Measurements from ENCODE around the gene EMILIN3.

The EMILIN3 gene

DNA sequence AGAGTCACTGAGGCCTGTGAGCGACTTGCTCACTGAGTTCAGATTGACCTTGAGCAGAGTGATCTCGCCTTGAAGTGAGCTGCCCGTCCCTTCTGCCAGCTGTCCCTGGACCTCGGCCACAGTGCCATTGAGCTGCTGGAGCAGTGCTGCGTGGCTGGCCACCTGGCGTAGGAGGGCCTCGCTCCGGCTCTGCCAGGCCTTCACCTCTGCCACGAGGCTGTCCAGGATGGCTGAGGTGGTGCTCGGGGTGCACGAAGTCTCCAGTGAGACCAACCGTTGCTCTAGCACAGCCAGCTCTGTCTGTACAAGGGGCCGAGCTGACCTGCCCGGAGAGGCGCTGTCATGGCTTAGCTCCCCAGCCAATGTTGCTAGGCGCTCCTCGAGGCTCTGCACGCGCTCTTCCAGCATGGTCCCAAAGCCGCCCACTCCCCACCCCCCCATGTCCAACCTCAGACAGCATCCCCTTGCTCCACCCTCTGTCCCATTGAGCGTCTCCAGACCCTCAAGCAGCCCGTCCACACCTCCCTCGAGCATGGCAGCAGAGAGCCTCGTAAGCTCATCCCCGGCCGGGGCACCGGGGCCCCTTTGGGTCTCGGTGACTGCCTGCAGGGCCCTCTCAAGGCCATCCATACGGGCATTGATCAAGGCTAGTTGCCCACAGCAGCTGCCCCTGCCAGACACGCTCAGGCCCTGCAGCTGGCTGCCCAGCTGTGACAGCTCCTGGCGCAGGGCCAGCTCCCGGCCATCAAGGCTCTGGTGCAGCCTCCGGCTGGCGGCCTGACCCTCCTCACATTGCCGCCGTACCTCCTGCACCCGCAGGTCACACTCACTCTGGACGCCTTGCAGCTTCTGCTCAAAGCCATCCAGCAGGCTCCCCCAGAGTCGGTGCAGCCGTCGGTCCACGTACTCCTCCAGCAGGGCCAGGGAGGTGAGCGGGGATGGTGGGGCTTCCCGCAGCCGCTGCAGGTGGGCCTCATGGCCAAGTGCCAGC is 4.6 kb downstream of the EMILIN3 start:
- ATAC-seq: no peak
- TF ChIP-seq GLIS3 (CRISPR knock-in tag; IDR thresholded peaks at IDR 0.05): no peak
- TF ChIP-seq, protein P1, sequence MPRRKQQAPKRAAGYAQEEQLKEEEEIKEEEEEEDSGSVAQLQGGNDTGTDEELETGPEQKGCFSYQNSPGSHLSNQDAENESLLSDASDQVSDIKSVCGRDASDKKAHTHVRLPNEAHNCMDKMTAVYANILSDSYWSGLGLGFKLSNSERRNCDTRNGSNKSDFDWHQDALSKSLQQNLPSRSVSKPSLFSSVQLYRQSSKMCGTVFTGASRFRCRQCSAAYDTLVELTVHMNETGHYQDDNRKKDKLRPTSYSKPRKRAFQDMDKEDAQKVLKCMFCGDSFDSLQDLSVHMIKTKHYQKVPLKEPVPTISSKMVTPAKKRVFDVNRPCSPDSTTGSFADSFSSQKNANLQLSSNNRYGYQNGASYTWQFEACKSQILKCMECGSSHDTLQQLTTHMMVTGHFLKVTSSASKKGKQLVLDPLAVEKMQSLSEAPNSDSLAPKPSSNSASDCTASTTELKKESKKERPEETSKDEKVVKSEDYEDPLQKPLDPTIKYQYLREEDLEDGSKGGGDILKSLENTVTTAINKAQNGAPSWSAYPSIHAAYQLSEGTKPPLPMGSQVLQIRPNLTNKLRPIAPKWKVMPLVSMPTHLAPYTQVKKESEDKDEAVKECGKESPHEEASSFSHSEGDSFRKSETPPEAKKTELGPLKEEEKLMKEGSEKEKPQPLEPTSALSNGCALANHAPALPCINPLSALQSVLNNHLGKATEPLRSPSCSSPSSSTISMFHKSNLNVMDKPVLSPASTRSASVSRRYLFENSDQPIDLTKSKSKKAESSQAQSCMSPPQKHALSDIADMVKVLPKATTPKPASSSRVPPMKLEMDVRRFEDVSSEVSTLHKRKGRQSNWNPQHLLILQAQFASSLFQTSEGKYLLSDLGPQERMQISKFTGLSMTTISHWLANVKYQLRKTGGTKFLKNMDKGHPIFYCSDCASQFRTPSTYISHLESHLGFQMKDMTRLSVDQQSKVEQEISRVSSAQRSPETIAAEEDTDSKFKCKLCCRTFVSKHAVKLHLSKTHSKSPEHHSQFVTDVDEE (CRISPR knock-in tag; IDR thresholded peaks at IDR 0.05): no peak
- TF ChIP-seq TOX (CRISPR knock-in tag; IDR thresholded peaks at IDR 0.05; ENCODE audit: borderline replicate concordance): no peak
- no peak for TF ChIP-seq ZFP30 (CRISPR knock-in tag; IDR thresholded peaks at IDR 0.05)
- TF ChIP-seq OSR1 (CRISPR knock-in tag; IDR thresholded peaks at IDR 0.05): no peak
- TF ChIP-seq BACH2 (CRISPR knock-in tag; IDR thresholded peaks at IDR 0.05; ENCODE audit: borderline replicate concordance): no peak
- TF ChIP-seq ZNF565 (CRISPR knock-in tag; conservative IDR thresholded peaks at IDR 0.05; ENCODE audit: low read depth): no peak
- TF ChIP-seq POU6F1 (CRISPR knock-in tag; IDR thresholded peaks at IDR 0.05; ENCODE audit: borderline replicate concordance, low read depth): no peak
- no peak for TF ChIP-seq CSDC2 (CRISPR knock-in tag; IDR thresholded peaks at IDR 0.05)
- no peak for TF ChIP-seq SNAI2 (CRISPR knock-in tag; IDR thresholded peaks at IDR 0.05)
- no peak for TF ChIP-seq CSRNP3 (CRISPR knock-in tag; IDR thresholded peaks at IDR 0.05)
- no peak for TF ChIP-seq PATZ1 (CRISPR knock-in tag; IDR thresholded peaks at IDR 0.05; ENCODE audit: borderline replicate concordance)

DNA sequence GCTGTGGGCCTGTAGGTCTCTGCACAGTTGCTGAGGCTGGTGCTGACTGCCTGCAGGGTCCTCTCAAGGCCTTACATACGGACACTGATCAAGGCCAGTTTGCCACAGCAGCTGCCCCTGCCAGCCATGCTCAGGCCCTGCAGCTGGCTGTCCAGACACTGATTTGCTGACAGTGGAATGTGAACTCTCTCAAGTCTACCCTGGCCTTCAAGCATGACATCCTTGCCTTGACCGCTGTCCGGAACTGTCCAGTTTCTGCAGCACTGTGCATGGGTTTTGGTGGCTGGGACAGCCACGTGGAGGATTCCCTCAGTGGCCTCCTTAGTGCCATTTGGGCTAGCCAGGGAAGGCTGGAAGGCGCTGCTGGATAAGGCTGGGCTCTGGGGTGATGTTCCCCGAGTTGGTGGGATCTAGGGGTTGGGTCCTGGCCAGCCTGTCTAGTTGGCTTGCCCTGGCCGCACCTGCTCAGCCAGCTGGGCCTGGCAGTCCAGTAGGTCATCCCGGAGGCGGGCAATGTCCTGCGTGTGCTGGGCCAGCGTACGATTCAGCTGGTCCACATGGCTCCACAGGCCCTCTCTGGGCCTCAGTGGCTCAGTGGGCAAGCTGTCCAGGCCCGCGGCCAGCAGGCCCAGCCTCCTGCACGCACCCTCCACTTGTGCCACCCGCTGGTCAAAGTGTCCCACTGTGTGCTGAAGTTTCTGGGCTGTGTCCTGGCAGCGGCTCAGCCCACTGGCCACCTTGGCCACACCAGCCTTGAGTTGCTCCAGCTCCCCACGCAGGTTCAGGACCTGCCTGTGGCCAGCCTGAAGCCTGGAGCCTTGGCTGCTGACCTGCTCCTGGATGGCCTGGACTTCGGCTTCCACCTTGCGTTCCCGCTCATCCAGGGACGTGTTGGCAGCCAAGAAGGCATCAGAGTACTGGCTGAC is 5.5 kb downstream of the EMILIN3 start:
- ATAC-seq: peak; percentile 7; the same call in 1 of the 3 replicates
- TF ChIP-seq ZNF70 (CRISPR knock-in tag; IDR thresholded peaks at IDR 0.05) (no peak), ZNF8 (CRISPR knock-in tag; IDR thresholded peaks at IDR 0.05) (no peak), ISL1 (CRISPR knock-in tag; IDR thresholded peaks at IDR 0.05) (no peak), CSRNP3 (CRISPR knock-in tag; IDR thresholded peaks at IDR 0.05) (no peak), PATZ1 (CRISPR knock-in tag; IDR thresholded peaks at IDR 0.05; ENCODE audit: borderline replicate concordance) (no peak), ARNTL (CRISPR knock-in tag; IDR thresholded peaks at IDR 0.05; ENCODE audit: borderline replicate concordance, low read depth) (no peak), TCF4 (CRISPR knock-in tag; IDR thresholded peaks at IDR 0.05; ENCODE audit: borderline replicate concordance) (no peak), CSDC2 (CRISPR knock-in tag; IDR thresholded peaks at IDR 0.05) (no peak), OSR1 (CRISPR knock-in tag; IDR thresholded peaks at IDR 0.05) (no peak), SNAI2 (CRISPR knock-in tag; IDR thresholded peaks at IDR 0.05) (no peak), ZC3H10 (CRISPR knock-in tag; IDR thresholded peaks at IDR 0.05) (no peak), TOX (CRISPR knock-in tag; IDR thresholded peaks at IDR 0.05; ENCODE audit: borderline replicate concordance) (no peak)
- TF ChIP-seq, protein P1 (CRISPR knock-in tag; IDR thresholded peaks at IDR 0.05): no peak
- TF ChIP-seq, protein P2, sequence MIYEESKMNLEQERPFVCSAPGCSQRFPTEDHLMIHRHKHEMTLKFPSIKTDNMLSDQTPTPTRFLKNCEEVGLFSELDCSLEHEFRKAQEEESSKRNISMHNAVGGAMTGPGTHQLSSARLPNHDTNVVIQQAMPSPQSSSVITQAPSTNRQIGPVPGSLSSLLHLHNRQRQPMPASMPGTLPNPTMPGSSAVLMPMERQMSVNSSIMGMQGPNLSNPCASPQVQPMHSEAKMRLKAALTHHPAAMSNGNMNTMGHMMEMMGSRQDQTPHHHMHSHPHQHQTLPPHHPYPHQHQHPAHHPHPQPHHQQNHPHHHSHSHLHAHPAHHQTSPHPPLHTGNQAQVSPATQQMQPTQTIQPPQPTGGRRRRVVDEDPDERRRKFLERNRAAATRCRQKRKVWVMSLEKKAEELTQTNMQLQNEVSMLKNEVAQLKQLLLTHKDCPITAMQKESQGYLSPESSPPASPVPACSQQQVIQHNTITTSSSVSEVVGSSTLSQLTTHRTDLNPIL (CRISPR knock-in tag; IDR thresholded peaks at IDR 0.05; ENCODE audit: low read depth): no peak
